ENCODE measurements around the gene FEV.

The FEV gene

DNA sequence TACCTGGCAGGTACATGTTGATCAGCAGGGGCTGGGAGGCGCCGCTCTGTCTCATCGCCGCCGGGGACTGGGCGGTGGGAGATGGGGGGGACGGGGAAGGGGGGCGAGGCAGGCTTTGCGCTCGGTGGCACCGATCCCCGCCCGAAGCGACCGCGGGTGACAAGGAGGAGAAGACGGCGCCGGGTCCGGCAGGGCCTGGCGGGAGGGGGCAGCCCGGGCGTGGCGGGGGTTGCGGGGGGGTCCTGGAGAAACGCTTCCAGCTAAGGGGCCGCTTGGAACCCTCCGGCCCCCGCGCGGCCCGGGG lies at the start of gene FEV:
Gene FEV (minus strand): TSS at position 164 of the 304 bp plus-strand sequence. CDS start 109 bp downstream, at position 55.
- no peak for DNase-seq

DNA sequence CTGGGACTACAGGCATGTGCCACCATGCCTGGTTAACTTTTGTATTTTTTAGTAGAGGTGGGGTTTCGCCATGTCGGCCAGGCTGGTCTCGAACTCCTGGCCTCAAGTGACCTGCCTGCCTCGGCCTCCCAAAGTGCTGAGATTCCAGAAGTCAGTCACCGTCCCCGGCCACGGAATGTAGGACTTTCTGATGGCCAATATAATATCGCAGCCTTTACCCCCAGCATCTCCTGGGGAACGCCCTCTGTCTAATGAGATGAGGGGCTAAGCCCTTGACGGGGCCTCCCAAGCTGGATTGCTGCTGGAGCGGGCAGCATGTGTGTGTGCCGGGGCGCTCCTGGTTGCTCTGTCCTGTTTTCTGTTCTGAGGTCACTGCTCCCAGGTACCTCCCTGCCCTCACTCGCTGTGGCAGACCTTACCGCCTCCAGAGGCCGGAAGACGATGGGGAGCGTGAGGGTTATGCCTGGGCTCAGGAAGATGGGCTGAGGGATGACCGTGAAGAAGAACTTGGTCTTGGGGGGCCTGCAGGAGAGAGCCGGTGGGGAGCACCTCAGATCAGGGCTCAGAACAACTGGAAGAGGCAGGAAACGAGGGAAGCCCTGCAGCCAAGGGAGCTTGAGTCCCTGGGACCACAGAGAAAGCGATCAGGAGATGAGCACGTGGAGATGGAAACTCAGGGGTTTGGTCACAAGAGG lies 47.2 kb upstream of the FEV start:
- DNase-seq: no peak

DNA sequence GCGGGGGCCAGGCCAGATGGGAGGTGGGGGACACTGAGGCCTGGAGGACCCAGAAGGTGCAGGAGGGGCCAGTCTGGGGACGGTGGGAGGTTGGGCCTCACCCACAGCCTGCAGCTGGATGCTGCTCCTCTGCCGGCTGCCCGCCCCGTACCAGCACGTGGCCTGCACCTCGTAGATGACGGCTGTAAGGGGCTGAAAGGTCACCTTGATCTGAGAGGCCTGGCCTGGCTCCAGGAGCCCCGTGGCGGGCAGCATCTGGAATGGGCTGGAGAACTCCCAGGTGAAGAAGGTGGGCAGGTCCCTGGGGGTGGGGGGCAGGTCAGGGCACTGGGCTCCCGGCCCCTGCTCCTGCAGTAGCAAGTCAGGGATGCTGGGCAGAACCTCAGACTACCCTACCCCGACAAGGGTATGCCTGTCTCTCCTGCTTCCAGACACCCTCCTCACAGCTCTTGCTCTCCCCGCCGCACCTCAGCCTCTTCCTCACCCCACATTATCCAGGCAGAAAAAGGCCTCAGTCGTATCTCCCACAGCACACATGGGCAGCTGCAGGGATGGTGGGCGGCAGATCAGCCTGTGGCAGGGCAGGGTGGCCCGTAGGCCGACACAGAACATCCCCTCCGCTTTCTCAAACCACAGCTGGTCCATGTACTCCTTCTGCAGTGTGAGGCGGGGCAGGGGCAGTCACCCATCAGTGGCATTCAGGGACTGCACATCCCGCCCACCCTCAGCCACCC lies 46.2 kb upstream of the FEV start:
- no peak for DNase-seq

DNA sequence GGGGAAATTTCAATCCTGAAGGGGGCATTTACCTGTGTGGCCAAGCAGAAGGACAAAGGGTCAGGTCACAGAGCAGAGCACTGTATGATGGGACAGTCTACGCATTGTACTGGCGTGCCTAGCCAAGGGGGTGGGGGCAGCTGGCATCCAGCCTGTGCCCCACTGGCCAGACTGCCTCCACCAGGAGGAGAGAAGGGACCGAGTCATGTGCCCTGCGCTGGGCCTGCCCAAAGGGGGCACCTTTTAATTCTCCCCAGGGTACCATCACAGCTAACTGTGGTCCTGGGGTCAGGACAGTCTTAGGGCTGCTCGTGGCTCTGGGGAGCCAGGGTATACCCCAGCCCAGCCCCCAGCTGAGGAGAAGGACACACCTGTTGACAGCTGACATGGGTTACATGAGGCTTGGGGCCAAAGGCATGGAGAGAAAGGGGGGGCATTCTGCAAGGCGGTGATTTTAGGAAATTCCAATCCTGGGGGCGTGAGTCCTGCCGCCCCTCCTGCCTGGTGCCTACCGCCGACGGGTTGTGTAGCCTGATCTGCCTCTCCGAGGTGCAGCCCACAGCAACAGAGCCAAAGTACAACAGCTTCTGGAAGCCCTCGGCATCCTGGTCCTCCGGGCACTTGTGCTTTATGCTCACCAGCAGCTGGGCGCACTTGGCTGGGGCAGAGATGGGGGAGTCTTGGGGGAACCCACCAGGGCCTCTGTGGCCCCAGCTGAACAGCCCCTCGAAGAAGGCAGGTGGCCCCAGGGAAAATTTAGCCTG lies 45.4 kb upstream of the FEV start:
- DNase-seq: no peak

DNA sequence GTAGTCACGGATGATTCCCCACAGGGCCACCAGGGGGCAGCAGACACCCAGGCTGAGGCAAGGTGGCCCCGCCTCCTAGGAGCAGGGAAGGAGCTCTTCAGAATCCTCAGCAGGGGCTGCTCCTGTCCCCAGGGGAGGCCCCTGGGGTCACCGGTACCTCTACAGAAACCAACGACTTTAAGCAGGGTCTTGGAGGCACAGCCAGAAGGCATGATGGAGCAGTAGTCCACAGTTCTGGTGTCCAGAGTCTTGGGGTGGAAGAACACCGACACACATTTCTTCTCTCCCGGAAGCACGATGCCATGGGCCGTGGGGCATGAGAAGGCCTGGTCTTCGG lies 44.8 kb upstream of the FEV start:
- DNase-seq: peak in 50 of 51 donors; percentile 20 to 91 (median 65)

DNA sequence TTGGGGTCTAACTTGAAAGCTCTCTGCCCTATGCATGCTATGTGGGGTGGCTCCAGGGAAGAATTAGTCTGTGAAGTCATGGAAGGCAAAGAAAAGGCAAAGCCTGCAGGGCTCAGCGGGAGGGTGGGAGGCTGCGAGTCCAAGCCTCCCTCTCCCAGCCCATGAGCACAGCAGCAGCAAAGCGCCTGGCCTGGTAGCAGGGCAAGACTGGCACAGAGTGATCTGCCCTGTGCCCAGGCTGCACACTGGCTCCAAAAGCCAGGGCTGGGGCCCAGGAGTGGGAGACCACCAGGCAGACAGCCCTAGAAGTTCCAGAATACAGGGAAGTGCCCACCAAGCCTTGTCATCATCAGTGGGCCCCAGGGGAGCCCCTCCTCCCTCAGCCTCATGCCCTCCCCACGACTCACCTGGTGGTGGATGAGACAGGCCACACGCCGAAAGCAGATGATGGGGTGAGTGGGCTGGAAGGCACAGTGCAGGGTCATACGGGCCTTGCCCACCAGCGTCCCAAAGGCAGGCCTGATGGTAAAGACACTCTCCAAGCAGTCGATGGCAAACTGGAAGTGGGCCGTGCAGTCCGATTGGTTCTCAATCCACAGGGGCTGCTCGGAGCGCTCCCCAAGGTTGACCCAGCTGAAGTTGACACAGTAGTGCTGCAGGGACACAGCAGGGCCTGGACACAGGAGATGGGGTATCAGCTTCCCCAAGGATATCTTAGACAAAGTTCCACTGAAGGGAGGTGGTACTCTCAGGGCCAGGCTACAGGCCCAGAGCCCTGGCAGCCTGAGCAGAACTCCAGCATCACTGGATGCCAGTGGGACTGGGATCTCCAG lies 44.2 kb upstream of the FEV start:
- no peak for DNase-seq

DNA sequence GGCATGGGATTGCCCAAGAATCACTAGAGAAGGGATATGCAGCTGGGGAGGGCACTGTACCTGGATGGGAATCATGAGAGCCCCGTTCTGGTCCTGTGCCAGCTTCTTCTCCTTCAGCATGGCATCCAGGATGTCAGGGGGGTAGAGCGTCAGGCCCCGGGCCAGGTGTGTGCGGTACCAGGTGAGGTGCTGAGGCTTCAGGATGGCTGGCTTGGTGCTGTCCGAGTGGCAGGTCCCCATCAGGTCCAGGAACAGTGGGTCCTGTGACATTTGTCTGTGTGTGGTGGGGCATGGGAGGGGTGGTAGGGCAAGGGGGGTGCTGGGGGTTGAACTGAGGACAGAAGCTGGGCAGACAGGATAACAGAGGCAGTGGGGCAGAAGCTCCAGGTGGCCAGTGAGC lies 43.2 kb upstream of the FEV start:
- DNase-seq: no peak

DNA sequence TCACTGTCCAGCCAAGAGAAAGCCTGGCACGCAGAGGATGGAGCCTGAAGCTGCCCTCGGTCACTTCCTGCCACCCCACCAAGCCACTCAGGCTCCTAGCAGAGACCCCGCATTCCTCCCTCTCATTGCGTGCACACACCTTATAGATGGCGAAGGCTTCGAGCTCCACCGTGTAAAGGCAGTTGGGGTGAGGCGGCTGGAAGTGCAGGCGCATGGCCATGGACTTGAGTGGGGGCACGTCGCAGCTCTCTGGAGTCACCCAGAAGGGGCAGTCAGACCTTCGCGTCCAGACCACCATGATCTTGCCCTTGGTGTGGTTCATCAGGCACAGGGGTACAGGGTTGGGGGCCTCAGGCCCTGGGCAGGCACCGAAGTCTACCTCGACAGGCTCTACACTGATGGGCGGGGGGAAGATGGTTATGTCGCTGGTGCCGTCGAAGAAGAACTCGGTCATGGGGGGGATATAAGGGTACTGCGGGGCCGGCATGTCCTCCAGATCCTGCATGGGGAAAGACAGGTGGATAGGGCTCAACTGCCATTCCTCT lies 42.6 kb upstream of the FEV start:
- no peak for DNase-seq

DNA sequence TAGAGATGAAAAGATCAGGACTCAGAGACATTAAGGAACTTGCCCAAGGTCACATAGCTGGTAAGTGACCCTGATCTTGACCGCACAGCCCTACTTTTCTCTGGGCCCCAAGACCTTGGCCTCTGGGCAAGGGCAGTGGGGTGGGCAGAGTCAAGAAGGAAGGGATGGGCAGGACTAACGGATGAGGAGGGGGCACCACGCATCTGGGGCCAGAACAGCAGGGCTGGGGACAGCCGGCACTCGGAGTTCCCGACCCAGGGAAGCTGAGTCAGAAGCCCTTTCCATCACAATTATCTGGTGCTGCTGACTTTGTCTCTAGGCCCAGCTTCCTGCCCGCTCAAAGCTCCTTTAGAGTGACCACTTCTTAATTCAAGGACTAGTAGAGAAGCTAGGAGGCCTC lies 42.0 kb upstream of the FEV start:
- no peak for DNase-seq

DNA sequence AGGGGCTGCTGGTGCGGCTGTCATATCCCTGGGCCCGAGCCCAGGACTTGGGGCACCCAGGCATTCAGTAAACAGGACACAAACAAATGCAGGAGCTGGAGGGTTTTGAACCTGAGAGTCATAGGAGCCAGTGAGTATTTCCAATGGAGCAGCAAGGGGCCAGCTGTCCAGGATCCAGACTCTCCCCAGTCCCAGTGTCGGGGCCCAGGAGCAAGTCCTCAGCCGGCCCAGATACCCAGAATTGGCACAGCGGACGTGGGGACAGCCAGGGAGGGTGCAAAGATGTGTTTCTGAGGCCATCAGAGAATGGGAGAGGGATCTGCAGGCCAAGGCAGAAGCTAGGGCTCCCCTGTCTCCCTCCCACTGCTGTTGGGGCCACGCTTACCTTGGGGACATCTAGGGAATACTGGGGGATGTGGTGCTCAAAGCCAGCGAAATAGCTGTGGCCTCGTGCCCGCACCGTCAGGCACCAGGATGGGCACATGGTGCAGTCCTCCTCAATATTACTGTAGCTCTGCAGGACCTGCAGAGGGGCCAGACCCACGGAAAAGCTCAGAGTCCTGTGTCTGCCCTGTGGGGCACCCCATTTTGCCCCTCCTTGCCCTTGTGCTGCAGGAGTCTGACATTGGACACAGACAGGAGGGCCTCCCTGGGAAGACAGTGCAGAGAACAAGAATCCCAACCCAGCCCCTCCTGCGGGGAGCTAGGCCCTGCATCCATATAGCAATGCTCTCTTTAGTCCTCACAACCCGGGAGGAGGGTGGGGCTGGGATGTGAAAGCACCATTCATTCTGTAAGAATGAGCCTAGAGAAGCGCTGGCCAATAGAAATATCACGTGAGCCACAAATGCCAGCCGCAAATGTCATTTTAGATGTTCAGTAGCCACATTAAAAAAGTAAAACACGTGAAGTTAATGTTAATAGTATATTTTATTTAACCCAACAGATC lies 40.9 kb upstream of the FEV start:
- DNase-seq: peak in 40 of 51 donors; percentile 6 to 87 (median 61)

DNA sequence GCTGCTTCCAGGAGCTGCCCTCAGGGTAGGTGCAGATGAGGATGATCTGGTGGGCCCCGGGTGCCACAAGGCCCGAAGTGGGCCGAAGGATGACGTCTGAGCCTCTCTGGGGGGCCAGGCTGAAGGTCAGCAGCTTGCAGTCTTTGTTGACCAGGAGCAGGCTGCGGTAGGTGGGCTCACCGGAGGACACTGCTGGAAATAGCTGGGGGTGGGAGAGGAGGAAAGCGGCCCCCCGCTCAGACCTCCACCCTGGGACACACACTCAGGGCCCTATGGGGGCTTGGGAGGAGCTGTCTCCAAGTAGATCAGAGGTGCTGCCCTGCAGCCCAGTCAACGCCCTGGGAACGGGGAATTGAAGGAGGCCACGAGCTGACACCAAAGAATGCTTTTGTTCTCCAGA lies 39.1 kb upstream of the FEV start:
- no peak for DNase-seq

DNA sequence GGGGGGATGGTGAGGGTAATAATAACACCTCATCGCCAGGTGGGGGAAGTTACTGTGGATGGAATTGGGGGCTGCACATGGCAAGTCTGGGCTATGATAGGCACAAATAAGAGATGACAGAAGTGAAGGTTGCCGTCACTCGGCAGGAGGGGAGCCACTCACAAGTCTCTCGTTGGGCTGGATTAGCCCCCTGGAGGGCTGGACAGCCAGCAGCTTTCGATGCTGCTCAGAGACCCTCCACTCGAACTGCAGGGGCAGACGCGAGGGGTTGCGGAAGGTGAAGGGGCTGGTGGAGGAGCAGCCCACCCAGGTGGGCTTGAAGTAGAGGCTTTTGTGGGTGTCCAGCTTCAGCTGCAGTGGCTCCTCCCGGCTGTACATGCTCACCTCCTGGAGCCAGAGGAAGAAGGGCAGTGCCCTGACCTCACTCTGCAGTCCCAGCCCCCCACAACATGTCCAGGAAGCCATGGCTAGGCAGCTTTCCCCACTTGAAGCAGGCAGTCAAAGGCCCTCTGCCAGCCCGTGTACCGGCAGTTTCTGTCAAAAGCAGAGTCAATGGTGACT lies 38.1 kb upstream of the FEV start:
- no peak for DNase-seq

DNA sequence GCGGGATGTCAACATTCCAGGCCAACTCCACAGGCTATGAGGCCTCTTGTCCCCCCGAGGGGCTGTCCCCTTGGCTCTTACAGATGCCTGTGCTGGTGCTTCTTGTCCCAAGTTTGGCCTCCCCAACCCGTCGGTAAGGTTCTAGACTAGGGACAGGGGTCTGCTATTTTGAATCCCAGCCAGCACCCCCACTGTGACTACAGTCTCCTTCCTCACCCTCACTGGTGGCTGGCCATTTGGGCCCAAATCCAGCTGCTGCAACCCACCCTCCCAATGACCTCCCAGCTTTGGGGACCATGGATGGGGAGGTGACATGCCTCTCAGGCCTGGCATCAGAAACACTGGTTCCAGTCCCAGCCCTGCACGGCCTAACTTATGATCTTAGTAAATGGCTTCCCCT lies 37.6 kb upstream of the FEV start:
- no peak for DNase-seq

DNA sequence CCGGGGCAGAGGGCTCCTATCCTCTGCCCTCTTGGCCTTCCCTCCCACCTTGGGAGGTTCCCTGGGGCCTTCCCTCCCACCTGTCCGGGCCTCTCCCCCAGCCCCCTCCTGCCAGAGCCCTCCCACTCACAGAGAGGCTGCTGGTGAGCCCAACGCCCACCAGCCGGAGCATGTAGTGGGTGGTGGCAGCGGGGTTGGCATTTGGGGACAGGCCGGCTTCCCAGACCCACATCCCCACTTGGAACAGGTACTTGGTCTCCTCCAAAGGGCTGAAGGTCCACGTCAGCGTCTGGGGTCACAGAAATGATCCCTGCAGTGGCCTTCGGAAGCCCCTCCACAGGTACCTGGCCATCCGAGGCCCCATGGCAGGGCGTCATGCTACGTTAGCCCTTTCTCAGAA lies 37.1 kb upstream of the FEV start:
- DNase-seq: no peak

DNA sequence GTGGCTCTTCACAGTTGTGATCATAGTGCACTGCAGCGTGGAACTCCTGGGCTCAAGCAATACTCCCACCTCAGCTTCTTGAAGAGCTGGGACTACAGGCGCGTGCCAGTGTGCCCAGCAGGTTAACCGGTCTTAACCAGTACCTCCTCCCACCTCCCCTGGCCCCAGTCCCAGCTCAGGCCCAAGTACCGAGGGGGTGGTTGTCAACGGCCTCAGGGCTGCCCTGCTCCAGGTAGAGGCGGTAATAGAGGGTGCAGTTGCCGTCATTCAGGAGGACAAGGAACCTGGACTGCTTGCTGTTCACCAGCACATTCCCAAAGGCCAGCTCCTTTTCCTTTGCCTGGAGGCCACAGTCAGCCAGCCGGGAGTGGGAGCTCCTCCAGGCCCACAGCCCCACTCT lies 36.6 kb upstream of the FEV start:
- DNase-seq: no peak

DNA sequence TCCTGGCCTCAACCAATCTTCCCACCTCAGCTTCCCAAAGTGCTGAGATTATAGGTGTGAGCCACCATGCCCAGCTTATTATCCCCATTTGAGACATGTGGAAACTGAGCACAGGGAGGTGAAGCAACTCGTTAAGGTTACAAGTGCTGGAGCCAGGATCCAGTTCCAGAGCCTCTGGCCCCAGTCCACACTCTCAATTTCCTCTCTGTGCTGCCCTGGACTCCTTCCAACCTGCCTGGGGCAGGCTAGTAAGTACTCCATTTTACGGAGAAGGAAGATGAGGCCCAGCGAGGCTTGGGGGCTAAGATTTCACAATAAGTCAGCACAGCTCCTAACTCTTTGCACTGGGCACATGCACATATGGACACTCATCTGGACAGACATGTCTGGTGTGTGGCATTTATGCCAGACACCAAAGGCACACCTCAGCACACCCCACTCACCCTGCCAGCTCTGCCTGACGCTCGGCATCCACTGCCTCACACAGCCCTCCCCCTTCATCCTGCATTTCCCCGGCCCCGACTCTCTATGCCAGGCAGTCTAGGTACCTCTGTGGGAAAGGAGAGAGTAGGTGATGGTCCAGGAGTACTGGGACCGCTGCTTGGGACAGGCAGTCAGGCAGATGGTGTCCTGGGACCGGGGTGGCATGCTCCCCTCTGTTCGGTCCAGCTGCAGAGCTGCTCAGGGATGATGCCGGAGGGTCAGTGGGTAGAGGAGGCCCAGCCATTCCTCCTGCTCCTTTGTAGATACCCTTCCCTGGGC lies 35.8 kb upstream of the FEV start:
- DNase-seq: no peak

DNA sequence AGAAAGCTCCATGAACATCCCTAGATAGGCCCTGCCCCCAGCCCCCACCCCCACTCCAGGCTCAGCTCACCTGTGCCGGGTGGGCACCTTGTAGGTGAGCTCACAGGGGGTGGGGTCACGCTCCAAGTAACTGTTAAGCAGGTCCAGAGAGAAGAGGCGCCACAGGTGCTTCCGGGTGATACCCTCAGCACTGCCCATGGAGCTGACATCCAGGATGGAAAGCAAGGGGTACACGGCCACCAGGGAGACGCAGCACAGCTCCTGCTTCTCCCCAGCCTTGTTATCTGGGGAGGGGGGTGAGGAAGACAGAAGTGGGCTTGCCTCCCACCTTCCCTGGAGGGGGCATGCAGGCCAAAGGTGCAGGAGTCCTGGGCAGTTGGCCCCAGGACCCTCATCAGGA lies 34.5 kb upstream of the FEV start:
- no peak for DNase-seq

DNA sequence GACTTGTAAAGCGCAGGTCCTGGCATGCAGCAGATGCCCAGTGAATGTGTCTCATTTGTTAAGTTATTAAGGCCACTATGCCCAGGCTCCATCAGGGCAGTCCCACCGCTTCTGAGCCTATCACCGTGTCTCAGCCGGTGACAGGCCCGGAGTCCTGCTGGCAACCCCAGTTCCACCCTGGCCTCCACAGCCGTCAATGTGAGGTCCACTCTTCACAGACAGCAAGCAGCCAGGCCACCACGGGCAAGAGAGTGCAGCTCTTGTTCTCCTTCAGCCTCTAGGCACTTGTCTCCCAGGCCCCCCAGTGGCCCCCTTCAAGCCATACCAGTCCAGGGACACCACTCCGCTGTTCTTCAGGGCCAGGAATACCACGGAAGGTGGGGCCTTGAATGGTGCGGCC lies 33.7 kb upstream of the FEV start:
- no peak for DNase-seq

DNA sequence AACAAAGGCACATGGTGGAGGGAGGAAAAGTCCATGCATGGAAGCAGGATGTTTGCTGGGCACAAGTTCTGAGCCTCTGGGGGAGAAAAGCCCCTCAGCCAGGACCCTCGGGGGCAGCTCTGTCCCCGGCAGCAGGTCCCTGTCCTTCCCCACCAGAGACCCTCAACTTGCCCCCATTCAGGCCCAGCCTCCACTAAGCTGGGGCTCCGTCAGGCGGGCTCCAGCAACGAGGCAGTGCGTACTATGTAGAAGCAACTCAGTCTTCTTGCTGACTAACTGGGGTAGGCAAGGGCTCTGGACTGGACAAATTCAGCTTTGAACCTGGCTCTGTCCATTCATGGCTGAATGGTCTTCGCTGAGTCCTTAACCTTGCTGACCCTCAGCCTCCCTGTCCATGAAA lies 33.3 kb upstream of the FEV start:
- no peak for DNase-seq
